Gastroesophageal sphincter (tissue), 3 donors: ENCODE measurements around the gene CMA1.

Experiments used
- EP300 ChIP-seq: sonication (generic); formaldehyde crosslinking; IDR thresholded peaks from one replicate; pipeline ENCODE4 v1.6.1; 2017; ENCODE audit warnings: antibody characterized with exemption, mild to moderate bottlenecking
- POLR2A ChIP-seq, 2 donors: fragments of 450-650 bp; IDR thresholded peaks; one replicate each; pipeline ENCODE4 v1.6.1; 2017; ENCODE audit warnings: antibody characterized with exemption in 2 of 2, mild to moderate bottlenecking in 2 of 2, moderate library complexity in 1 of 2
- POLR2AphosphoS5 ChIP-seq: sonication (generic); formaldehyde crosslinking; IDR thresholded peaks from one replicate; pipeline ENCODE4 v1.6.1; 2017; ENCODE audit warnings: antibody characterized with exemption
- TF ChIP-seq, protein P1 (sequence below), 4 experiments: fragments of 200-600 bp in 2 of 4; fragments of 450-650 bp in 2 of 4; sonication (generic) in 1 of 4; IDR thresholded peaks; one replicate each; pipeline ENCODE4 v1.5.1; 2017 to 2019; ENCODE audit warnings: antibody characterized with exemption in 4 of 4, mild to moderate bottlenecking in 2 of 4, moderate library complexity in 2 of 4

DNA sequence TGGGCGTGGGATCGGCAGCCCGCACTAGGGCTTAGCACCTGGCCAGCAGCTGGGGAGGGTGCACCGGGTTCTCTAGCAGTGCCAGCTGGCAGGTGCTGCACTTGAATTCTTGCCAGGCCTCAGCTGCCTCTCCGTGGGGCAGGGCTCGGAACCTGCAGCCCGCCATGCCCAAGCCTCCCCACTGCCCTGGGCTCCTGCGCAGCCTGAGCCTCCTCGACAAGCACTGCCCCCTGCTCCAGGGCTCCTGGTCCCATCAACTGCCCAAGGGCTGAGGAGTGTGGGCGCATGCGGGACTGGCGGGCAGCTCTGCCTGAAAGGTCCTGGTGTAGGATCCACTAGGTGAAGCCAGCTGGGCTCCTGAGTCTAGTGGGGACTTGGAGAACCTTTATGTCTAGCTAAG lies 34.9 kb downstream of the CMA1 start:
- TF ChIP-seq, protein P1, sequence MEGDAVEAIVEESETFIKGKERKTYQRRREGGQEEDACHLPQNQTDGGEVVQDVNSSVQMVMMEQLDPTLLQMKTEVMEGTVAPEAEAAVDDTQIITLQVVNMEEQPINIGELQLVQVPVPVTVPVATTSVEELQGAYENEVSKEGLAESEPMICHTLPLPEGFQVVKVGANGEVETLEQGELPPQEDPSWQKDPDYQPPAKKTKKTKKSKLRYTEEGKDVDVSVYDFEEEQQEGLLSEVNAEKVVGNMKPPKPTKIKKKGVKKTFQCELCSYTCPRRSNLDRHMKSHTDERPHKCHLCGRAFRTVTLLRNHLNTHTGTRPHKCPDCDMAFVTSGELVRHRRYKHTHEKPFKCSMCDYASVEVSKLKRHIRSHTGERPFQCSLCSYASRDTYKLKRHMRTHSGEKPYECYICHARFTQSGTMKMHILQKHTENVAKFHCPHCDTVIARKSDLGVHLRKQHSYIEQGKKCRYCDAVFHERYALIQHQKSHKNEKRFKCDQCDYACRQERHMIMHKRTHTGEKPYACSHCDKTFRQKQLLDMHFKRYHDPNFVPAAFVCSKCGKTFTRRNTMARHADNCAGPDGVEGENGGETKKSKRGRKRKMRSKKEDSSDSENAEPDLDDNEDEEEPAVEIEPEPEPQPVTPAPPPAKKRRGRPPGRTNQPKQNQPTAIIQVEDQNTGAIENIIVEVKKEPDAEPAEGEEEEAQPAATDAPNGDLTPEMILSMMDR (IDR thresholded peaks at IDR 0.05), result no peak
- TF ChIP-seq POLR2AphosphoS5 (no peak), POLR2A (IDR thresholded peaks at IDR 0.05) (no peak), EP300 (no peak)
